Bronchial epithelial cell (primary cell): ENCODE measurements around the gene LY6G5B. TPM values are rescaled to one million over a fixed set of nuclear protein-coding genes. Genes with fewer than 3 reads are reported as not detected.

Source experiments
- DNase-seq: peaks from one replicate; pipeline ENCODE4 v3.0.0-alpha.2; 2010; ENCODE audit warnings: low read depth
- FAIRE-seq: peaks from 2 replicates; lab custom pipeline; 2011; peaks lifted over from hg19 to GRCh38; lab: Jason Lieb, UNC
- H3K27me3 ChIP-seq: 2 replicates; pipeline ENCODE4 v1.5.1; 2011; ENCODE audit warnings: low read length; ENCODE audit not compliant: control insufficient read depth, insufficient read depth
- H3K36me3 ChIP-seq: 2 replicates; pipeline ENCODE4 v1.5.1; 2011; ENCODE audit warnings: low read length; ENCODE audit not compliant: control insufficient read depth, insufficient read depth
- H3K4me3 ChIP-seq: 2 replicates; pipeline ENCODE4 v1.5.1; 2011; ENCODE audit warnings: mild to moderate bottlenecking, low read depth, low read length, control low read depth
- CTCF ChIP-seq: IDR thresholded peaks from 2 replicates; pipeline ENCODE4 v1.5.1; 2011; ENCODE audit warnings: mild to moderate bottlenecking, moderate library complexity, low read length, control low read depth, inconsistent platforms; ENCODE audit not compliant: insufficient read depth, severe bottlenecking
- total RNA-seq: library from RNA; depleted of rRNA; stranded (reverse); fragments of >200 nt; gene quantifications from 2 replicates; pipeline ENCODE4 v1.2.1, GENCODE V29; 2014

LY6G5B gene
- total RNA-seq, 1 donor from 2014 or later = 1.1 TPM

GRCh38 chr6:31631681-31632278, 38.0 kb upstream of the LY6G5B start:
- peaks cover 73% of the 10 kb centered on the region for H3K36me3 ChIP-seq
- H3K4me3 ChIP-seq = no peak overlapping the region
- DNase-seq = no peak
- no peaks in the 10 kb centered on the region for H3K27me3 ChIP-seq
- FAIRE-seq = no peak
- TF ChIP-seq CTCF = no peak

- no peak for TF ChIP-seq CTCF
- peaks cover 73% of the 10 kb centered on the region for H3K36me3 ChIP-seq
- no peak for DNase-seq
- FAIRE-seq = no peak
- no peak overlapping the region for H3K4me3 ChIP-seq
- H3K27me3 ChIP-seq = no peaks in the 10 kb centered on the region
Measured at GRCh38 chr6:31632279-31632946, 37.4 kb upstream of the LY6G5B start.

- Histone ChIP-seq H3K27me3 (no peaks in the 10 kb centered on the region), H3K4me3 (no peak overlapping the region), H3K36me3 (peaks cover 65% of the 10 kb centered on the region)
- no peak for FAIRE-seq
- no peak for DNase-seq
- no peak for TF ChIP-seq CTCF
Measured at GRCh38 chr6:31633447-31633846, 36.3 kb upstream of the LY6G5B start.

- H3K36me3 ChIP-seq = peaks cover 61% of the 10 kb centered on the region
- TF ChIP-seq CTCF = no peak
- no peak for FAIRE-seq
- no peak overlapping the region for H3K4me3 ChIP-seq
- H3K27me3 ChIP-seq = no peaks in the 10 kb centered on the region
- no peak for DNase-seq
Measured at GRCh38 chr6:31634131-31634530, 35.6 kb upstream of the LY6G5B start.

GRCh38 chr6:31634969-31635575, 34.7 kb upstream of the LY6G5B start:
- H3K4me3 ChIP-seq = no peak overlapping the region
- peaks cover 66% of the 10 kb centered on the region for H3K36me3 ChIP-seq
- peak; percentile 23 for FAIRE-seq
- H3K27me3 ChIP-seq = no peaks in the 10 kb centered on the region
- no peak for DNase-seq
- no peak for TF ChIP-seq CTCF
